Lower leg skin (tissue), 3 donors: ENCODE measurements around the gene REPS1.

Experiments used
- POLR2A ChIP-seq, 2 donors: fragments of 450-650 bp; IDR thresholded peaks; one replicate each; pipeline ENCODE4 v1.6.1; 2016 to 2017; ENCODE audit warnings: antibody characterized with exemption in 2 of 2, mild to moderate bottlenecking in 1 of 2, moderate library complexity in 1 of 2
- TF ChIP-seq, protein P1 (sequence below), 3 donors: fragments of 450-650 bp; IDR thresholded peaks; one replicate each; pipeline ENCODE4 v1.5.1; 2016; ENCODE audit warnings: antibody characterized with exemption in 3 of 3, mild to moderate bottlenecking in 3 of 3, moderate library complexity in 2 of 3

DNA sequence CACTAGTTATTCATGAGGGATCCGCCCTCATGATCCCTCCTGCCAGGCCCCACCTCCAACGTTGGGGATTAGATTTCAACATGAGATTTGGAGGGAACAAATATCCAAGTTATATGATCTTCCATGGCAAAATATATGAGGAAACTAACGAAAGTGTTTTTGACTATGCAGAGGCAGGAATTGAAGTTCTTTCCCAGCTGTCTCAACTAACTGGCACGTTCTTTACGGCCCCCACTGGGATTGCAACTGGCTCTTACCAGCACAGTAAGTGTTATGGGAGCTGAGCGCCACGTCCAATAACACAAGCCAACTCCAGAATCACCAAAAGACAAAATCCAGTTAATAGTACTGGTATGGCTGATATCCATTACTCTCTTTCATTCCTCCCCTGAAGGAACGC lies 125.6 kb downstream of the REPS1 start:
- TF ChIP-seq, protein P1, sequence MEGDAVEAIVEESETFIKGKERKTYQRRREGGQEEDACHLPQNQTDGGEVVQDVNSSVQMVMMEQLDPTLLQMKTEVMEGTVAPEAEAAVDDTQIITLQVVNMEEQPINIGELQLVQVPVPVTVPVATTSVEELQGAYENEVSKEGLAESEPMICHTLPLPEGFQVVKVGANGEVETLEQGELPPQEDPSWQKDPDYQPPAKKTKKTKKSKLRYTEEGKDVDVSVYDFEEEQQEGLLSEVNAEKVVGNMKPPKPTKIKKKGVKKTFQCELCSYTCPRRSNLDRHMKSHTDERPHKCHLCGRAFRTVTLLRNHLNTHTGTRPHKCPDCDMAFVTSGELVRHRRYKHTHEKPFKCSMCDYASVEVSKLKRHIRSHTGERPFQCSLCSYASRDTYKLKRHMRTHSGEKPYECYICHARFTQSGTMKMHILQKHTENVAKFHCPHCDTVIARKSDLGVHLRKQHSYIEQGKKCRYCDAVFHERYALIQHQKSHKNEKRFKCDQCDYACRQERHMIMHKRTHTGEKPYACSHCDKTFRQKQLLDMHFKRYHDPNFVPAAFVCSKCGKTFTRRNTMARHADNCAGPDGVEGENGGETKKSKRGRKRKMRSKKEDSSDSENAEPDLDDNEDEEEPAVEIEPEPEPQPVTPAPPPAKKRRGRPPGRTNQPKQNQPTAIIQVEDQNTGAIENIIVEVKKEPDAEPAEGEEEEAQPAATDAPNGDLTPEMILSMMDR (IDR thresholded peaks at IDR 0.05), result no peak
- TF ChIP-seq POLR2A (IDR thresholded peaks at IDR 0.05), result no peak
